PFSK-1 (cell line): ENCODE data around the gene CEBPZOS.

Experiments used
- FOXP2 ChIP-seq: optimal IDR thresholded peaks from 2 replicates; pipeline ENCODE3; 2011; ENCODE audit warnings: borderline replicate concordance, control low read depth, inconsistent platforms; ENCODE audit not compliant: insufficient read depth; ENCODE audit errors: extremely low read length, extremely low read depth
- POLR2AphosphoS5 ChIP-seq: IDR thresholded peaks from 2 replicates; pipeline ENCODE4 v1.6.1; 2012; ENCODE audit warnings: low read depth, mild to moderate bottlenecking, control low read depth, low read length, moderate library complexity
- SIN3A ChIP-seq: IDR thresholded peaks from 2 replicates; pipeline ENCODE4 v1.6.1; 2012; ENCODE audit warnings: mild to moderate bottlenecking, low read length, moderate library complexity, borderline replicate concordance; ENCODE audit not compliant: insufficient read depth
- TAF1 ChIP-seq: IDR thresholded peaks from 2 replicates; pipeline ENCODE4 v1.6.1; 2012; ENCODE audit warnings: low read length, control low read depth, borderline replicate concordance; ENCODE audit not compliant: insufficient read depth
- TF ChIP-seq, protein P1 (sequence below), 2 experiments: IDR thresholded peaks; 2 replicates each; pipeline versions ENCODE4 v1.6.1 to v1.8.0; 2011 to 2012; ENCODE audit warnings: low read depth in 2 of 2, low read length in 2 of 2, control low read depth in 1 of 2, inconsistent platforms in 1 of 2, mild to moderate bottlenecking in 1 of 2, moderate library complexity in 1 of 2; ENCODE audit not compliant: insufficient read depth in 1 of 2

Gene CEBPZOS

DNA sequence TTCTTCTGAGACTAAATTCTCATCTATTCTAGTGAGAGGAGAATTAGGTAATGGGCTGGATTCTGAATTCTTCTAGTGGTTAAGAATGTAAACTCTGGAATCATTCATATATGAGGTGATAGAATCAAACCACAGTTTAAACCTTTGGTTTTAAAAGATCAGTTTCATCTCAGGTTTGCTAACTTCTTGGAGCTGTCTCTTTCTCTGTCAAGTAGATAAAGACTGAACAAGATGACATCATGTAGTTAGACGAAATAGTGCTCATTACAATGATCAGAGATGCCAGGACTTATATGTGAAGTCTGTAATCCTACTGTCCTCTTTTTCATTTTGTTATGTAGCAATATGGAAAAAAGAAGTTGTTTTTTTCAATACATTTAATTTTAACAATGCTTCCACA, 4.9 kb downstream of the CEBPZOS start:
- no peak for TF ChIP-seq POLR2AphosphoS5
- no peak for TF ChIP-seq FOXP2
- no peak for TF ChIP-seq SIN3A
- TF ChIP-seq, protein P1, sequence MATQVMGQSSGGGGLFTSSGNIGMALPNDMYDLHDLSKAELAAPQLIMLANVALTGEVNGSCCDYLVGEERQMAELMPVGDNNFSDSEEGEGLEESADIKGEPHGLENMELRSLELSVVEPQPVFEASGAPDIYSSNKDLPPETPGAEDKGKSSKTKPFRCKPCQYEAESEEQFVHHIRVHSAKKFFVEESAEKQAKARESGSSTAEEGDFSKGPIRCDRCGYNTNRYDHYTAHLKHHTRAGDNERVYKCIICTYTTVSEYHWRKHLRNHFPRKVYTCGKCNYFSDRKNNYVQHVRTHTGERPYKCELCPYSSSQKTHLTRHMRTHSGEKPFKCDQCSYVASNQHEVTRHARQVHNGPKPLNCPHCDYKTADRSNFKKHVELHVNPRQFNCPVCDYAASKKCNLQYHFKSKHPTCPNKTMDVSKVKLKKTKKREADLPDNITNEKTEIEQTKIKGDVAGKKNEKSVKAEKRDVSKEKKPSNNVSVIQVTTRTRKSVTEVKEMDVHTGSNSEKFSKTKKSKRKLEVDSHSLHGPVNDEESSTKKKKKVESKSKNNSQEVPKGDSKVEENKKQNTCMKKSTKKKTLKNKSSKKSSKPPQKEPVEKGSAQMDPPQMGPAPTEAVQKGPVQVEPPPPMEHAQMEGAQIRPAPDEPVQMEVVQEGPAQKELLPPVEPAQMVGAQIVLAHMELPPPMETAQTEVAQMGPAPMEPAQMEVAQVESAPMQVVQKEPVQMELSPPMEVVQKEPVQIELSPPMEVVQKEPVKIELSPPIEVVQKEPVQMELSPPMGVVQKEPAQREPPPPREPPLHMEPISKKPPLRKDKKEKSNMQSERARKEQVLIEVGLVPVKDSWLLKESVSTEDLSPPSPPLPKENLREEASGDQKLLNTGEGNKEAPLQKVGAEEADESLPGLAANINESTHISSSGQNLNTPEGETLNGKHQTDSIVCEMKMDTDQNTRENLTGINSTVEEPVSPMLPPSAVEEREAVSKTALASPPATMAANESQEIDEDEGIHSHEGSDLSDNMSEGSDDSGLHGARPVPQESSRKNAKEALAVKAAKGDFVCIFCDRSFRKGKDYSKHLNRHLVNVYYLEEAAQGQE (IDR thresholded peaks at IDR 0.05; ENCODE audit: insufficient read depth in 1 of 2, low read depth in 2 of 2, low read length in 2 of 2) = no peak
- no peak for TF ChIP-seq TAF1

DNA sequence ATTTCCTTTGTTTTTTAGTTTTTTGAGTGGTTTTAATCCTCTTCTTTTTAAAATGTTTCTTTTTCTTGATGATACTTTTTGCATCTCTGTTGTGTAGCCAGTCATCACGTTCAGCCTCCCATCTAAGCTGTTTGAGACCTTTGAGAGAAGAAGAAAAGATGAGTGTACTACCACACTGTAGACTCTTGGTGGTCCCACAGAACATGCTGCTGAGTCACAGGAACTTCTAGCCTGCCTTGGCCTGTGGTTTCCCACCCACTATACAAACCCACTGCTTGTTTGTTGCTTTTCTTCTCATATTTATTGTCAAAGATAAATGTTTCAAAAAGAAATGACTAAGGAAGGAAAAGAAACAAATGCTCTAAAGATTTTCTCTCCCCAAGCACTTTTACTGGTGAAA, 5.5 kb downstream of the CEBPZOS start:
- TF ChIP-seq TAF1 (no peak), POLR2AphosphoS5 (no peak), SIN3A (no peak), FOXP2 (no peak)
- TF ChIP-seq, protein P1 (IDR thresholded peaks at IDR 0.05; ENCODE audit: insufficient read depth in 1 of 2, low read depth in 2 of 2, low read length in 2 of 2) = no peak

DNA sequence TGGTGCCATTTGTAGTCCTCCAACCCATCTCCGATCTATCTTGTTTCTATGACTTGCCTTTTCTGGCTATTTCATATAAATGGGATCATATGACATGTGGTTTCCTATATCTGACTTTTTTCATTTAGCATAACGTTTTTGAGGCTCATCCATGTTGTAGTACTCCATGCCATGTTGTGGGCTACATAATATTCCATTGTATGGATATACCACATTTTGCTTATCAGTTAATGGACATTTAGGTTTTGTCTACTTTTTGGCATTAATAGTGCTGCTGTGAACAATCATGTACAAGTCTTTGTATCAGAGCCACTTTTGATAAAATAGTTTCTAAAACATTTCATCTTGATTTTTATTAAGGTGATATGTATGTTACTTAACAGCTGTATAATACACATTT, 7.4 kb downstream of the CEBPZOS start:
- TF ChIP-seq POLR2AphosphoS5 = no peak
- no peak for TF ChIP-seq SIN3A
- TF ChIP-seq FOXP2 = no peak
- TF ChIP-seq, protein P1 (IDR thresholded peaks at IDR 0.05; ENCODE audit: insufficient read depth in 1 of 2, low read depth in 2 of 2, low read length in 2 of 2) = no peak
- no peak for TF ChIP-seq TAF1

DNA sequence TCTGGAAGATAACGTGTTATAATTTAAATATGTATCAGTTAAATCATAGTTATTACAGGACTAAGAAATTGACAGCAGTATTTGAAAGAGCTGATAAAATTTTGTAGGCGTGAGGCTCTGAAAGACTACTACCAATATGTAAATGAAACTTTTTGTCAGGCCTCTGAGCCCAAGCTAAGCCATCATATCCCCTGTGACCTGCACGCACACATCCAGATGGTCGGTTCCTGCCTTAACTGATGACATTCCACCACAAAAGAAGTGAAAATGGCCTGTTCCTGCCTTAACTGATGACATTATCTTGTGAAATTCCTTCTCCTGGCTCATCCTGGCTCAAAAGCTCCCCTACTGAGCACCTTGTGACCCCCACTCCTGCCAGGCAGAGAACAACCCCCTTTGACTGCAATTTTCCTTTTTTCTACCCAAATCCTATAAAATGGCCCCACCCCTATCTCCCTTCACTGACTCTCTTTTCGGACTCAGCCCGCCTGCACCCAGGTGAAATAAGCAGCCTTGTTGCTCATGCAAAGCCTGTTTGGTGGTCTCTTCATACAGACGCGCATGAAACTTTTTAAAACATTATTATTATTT, 8.9 kb downstream of the CEBPZOS start:
- TF ChIP-seq POLR2AphosphoS5 = 0 out of 2 replicates have a peak, but pooled peaks have one; percentile 16

DNA sequence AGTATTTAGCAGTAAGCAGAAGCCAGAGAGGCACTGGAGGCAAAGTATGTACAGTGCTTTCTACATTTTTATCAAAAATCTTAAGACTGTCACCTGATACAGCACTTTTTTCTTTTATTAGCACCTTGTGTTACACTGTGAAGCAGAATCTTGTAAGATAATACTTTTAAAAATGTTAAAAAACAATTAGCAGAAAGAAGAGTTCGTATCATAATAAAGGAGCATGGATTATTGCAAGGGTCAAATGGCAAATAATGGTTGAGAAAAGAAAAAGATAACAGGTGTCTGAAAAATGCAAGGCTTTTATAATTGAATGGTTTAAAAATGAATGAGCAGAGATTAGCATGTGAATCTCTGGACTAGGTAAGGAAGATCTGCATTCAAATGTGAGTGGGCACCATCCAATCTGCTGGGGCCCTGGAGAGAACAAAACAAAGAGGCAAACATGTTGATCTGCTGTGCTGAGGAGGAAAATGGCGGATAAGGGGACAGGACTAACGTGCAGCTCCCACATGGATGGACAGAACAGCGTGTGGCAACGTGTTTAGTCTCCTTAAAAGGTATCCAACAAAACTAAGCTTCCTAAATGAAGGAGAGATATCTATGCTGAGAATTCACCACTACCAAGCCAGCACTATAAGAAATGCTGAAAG, 9.5 kb downstream of the CEBPZOS start:
- TF ChIP-seq, protein P1 (IDR thresholded peaks at IDR 0.05; ENCODE audit: insufficient read depth in 1 of 2, low read depth in 2 of 2, low read length in 2 of 2) = no peak
- TF ChIP-seq FOXP2 = no peak
- no peak for TF ChIP-seq SIN3A
- TF ChIP-seq POLR2AphosphoS5 = no peak
